WTC11 (cell line): ENCODE measurements around the gene AGFG2. TPM values are rescaled to one million over a fixed set of nuclear protein-coding genes. Genes with fewer than 3 reads are reported as not detected.

ENCODE experiments used
- ATAC-seq: fragments of 200-7000 bp; cut with Tn5 transposase; 2 replicates; pipeline ENCODE4 v1.10.0; 2021; ENCODE audit warnings: mild to moderate bottlenecking, moderate library complexity
- CTCF ChIA-PET: fragments of 300-600 bp; sonication (Branson Sonifier 250); formaldehyde crosslinking; loops from one replicate; lab custom pipeline; 2021; ENCODE audit warnings: antibody characterized with exemption; lab: Charles Lee
- POLR2A ChIA-PET: fragments of 350-600 bp; sonication (Branson Sonifier 250); formaldehyde crosslinking; loops from one replicate; lab custom pipeline; 2021; ENCODE audit warnings: antibody characterized with exemption; lab: Charles Lee
- DNase-seq: peaks from one replicate; pipeline ENCODE4 v3.0.0; 2021; ENCODE audit warnings: low spot score
- H3K27ac Mint-ChIP-seq: 2 replicates; pipeline ENCODE4 v1.8.0; 2021; ENCODE audit warnings: mixed read lengths
- H3K27me3 Mint-ChIP-seq: 2 replicates; pipeline ENCODE4 v1.8.0; 2021; ENCODE audit warnings: low read depth, mild to moderate bottlenecking, moderate library complexity, mixed read lengths
- H3K36me3 Mint-ChIP-seq: 2 replicates; pipeline ENCODE4 v1.8.0; 2021; ENCODE audit warnings: mixed read lengths
- H3K4me1 Mint-ChIP-seq: 2 replicates; pipeline ENCODE4 v1.8.0; 2022; ENCODE audit warnings: mixed read lengths
- H3K4me3 Mint-ChIP-seq: 2 replicates; pipeline ENCODE4 v1.8.0; 2021; ENCODE audit warnings: mild to moderate bottlenecking, moderate library complexity, mixed read lengths
- H3K9me3 Mint-ChIP-seq: 2 replicates; pipeline ENCODE4 v1.8.0; 2021; ENCODE audit warnings: mixed read lengths
- AFF4 ChIP-seq: sonication (generic); formaldehyde crosslinking; IDR thresholded peaks from 2 replicates; pipeline ENCODE4 v1.8.1; 2023; ENCODE audit warnings: mild to moderate bottlenecking, missing genetic modification reagents, borderline replicate concordance
- ATF1 ChIP-seq: sonication (generic); formaldehyde crosslinking; IDR thresholded peaks from 2 replicates; pipeline ENCODE4 v1.8.1; 2023; ENCODE audit warnings: mild to moderate bottlenecking, moderate library complexity, missing genetic modification reagents
- CBFB ChIP-seq: sonication (generic); formaldehyde crosslinking; IDR thresholded peaks from 2 replicates; pipeline ENCODE4 v1.8.1; 2022; ENCODE audit warnings: mild to moderate bottlenecking, low read depth, missing genetic modification reagents
- ERG ChIP-seq: fragments of 250-450 bp; sonication (Bioruptor Pico); IDR thresholded peaks from 2 replicates; pipeline ENCODE4 v1.8.0; 2021; ENCODE audit warnings: mild to moderate bottlenecking
- GABPB1 ChIP-seq: sonication (generic); formaldehyde crosslinking; IDR thresholded peaks from 2 replicates; pipeline ENCODE4 v1.8.1; 2023; ENCODE audit warnings: mild to moderate bottlenecking, missing genetic modification reagents
- JUN ChIP-seq: sonication (generic); formaldehyde crosslinking; IDR thresholded peaks from 2 replicates; pipeline ENCODE4 v1.8.0; 2023; ENCODE audit warnings: mild to moderate bottlenecking, missing genetic modification reagents
- NFE2L1 ChIP-seq: sonication (generic); formaldehyde crosslinking; IDR thresholded peaks from 2 replicates; pipeline ENCODE4 v1.8.1; 2023; ENCODE audit warnings: missing genetic modification reagents
- NFYB ChIP-seq: sonication (generic); formaldehyde crosslinking; conservative IDR thresholded peaks from 2 replicates; pipeline ENCODE4 v1.8.0; 2022; ENCODE audit warnings: low read depth, missing genetic modification reagents
- RELA ChIP-seq: sonication (generic); formaldehyde crosslinking; IDR thresholded peaks from 2 replicates; pipeline ENCODE4 v1.8.1; 2022; ENCODE audit warnings: missing genetic modification reagents, mild to moderate bottlenecking, borderline replicate concordance
- SP1 ChIP-seq: sonication (generic); formaldehyde crosslinking; conservative IDR thresholded peaks from 2 replicates; pipeline ENCODE4 v1.8.1; 2022; ENCODE audit warnings: missing genetic modification reagents
- STAT6 ChIP-seq: sonication (generic); formaldehyde crosslinking; conservative IDR thresholded peaks from 2 replicates; pipeline ENCODE4 v1.8.1; 2023; ENCODE audit warnings: mild to moderate bottlenecking, low read depth, missing genetic modification reagents, moderate library complexity
- ZBTB21 ChIP-seq: sonication (generic); formaldehyde crosslinking; IDR thresholded peaks from 2 replicates; pipeline ENCODE4 v1.8.1; 2023; ENCODE audit warnings: mild to moderate bottlenecking, missing genetic modification reagents, borderline replicate concordance
- ZNF138 ChIP-seq: sonication (generic); formaldehyde crosslinking; conservative IDR thresholded peaks from 2 replicates; pipeline ENCODE4 v1.8.1; 2022; ENCODE audit warnings: mild to moderate bottlenecking, moderate library complexity, missing genetic modification reagents
- ZNF219 ChIP-seq: sonication (generic); formaldehyde crosslinking; IDR thresholded peaks from 2 replicates; pipeline ENCODE4 v1.8.0; 2023; ENCODE audit warnings: missing genetic modification reagents, mild to moderate bottlenecking, borderline replicate concordance
- ZNF396 ChIP-seq: fragments of 250-450 bp; sonication (Bioruptor Pico); IDR thresholded peaks from 2 replicates; pipeline ENCODE4 v1.8.0; 2021; ENCODE audit warnings: mild to moderate bottlenecking, moderate library complexity, borderline replicate concordance
- total RNA-seq: library from RNA; stranded (reverse); gene quantifications from 3 replicates; pipeline ENCODE4 v1.2.3, GENCODE V29; 2021
- TF ChIP-seq, protein P1 (sequence below): fragments of 250-450 bp; sonication (Bioruptor Pico); conservative IDR thresholded peaks from 2 replicates; pipeline ENCODE4 v1.9.0; 2021; ENCODE audit warnings: mild to moderate bottlenecking
- TF ChIP-seq, protein P2 (sequence below): fragments of 250-450 bp; sonication (Bioruptor Pico); IDR thresholded peaks from 2 replicates; pipeline ENCODE4 v1.9.0; 2021; ENCODE audit warnings: mild to moderate bottlenecking, borderline replicate concordance
- TF ChIP-seq, protein P3 (sequence below): sonication (generic); formaldehyde crosslinking; IDR thresholded peaks from 2 replicates; pipeline ENCODE4 v1.8.1; 2022; ENCODE audit warnings: mild to moderate bottlenecking, moderate library complexity, missing genetic modification reagents

Gene AGFG2
- total RNA-seq, 1 experiment from 2014 or later, result 6.4 TPM

DNA sequence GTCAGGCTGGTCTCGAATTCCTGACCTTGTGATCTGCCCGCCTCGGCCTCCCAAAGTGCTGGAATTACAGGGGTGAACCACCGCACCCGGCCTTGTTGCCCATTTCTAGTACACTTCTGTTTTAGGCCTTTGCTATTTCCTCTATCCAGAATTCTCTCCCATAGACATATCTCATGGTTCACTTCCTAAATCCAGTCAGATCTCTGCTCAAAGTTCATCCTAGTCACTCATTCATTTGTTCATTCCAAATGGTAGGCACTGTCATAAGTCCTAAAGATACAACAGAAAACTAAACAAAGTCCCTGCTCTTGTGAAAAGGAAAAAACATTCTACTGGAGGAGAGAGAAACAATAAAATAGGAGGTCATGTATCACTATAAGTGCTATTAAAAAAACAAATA lies 71.0 kb downstream of the AGFG2 start:
- H3K4me1 Mint-ChIP-seq, result peaks cover 17% of the 10 kb centered on the region
- TF ChIP-seq, protein P1, sequence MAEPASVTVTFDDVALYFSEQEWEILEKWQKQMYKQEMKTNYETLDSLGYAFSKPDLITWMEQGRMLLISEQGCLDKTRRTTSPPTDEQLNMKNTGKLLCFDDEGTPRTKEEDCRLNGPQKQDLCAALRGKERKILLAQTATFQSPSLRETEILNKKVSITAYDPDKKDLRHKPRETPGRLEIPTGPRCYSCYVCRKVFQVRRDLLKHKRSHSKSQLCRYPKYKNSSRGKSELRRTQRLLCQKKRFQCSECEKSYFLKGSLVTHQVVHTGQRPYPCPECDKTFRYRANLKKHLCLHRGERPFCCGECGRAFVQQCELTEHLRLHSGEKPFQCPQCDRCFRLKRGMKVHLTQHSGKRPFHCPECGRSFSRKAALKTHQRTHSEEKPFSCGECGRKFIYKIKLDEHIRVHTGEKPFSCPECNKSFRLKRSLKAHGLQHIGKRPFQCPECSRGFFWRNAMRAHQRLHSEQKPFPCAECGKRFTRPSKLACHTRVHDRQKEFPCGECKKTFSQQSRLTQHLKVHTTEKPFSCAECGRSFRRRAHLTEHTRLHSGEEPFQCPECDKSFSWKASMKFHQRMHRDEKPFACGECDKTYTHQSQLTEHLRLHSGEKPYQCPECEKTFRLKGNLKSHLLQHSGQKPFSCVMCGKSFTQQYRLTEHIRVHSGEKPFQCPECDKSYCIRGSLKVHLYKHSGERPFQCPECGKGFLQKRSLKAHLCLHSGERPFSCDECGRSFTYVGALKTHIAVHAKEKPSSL (CRISPR knock-in tag), result no peak
- TF ChIP-seq, protein P2, sequence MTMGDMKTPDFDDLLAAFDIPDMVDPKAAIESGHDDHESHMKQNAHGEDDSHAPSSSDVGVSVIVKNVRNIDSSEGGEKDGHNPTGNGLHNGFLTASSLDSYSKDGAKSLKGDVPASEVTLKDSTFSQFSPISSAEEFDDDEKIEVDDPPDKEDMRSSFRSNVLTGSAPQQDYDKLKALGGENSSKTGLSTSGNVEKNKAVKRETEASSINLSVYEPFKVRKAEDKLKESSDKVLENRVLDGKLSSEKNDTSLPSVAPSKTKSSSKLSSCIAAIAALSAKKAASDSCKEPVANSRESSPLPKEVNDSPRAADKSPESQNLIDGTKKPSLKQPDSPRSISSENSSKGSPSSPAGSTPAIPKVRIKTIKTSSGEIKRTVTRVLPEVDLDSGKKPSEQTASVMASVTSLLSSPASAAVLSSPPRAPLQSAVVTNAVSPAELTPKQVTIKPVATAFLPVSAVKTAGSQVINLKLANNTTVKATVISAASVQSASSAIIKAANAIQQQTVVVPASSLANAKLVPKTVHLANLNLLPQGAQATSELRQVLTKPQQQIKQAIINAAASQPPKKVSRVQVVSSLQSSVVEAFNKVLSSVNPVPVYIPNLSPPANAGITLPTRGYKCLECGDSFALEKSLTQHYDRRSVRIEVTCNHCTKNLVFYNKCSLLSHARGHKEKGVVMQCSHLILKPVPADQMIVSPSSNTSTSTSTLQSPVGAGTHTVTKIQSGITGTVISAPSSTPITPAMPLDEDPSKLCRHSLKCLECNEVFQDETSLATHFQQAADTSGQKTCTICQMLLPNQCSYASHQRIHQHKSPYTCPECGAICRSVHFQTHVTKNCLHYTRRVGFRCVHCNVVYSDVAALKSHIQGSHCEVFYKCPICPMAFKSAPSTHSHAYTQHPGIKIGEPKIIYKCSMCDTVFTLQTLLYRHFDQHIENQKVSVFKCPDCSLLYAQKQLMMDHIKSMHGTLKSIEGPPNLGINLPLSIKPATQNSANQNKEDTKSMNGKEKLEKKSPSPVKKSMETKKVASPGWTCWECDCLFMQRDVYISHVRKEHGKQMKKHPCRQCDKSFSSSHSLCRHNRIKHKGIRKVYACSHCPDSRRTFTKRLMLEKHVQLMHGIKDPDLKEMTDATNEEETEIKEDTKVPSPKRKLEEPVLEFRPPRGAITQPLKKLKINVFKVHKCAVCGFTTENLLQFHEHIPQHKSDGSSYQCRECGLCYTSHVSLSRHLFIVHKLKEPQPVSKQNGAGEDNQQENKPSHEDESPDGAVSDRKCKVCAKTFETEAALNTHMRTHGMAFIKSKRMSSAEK (CRISPR knock-in tag), result no peak
- TF ChIP-seq NFYB (CRISPR knock-in tag) (no peak), CBFB (CRISPR knock-in tag) (no peak), RELA (no peak), SP1 (CRISPR knock-in tag) (no peak), ZNF138 (no peak)
- TF ChIP-seq, protein P3, sequence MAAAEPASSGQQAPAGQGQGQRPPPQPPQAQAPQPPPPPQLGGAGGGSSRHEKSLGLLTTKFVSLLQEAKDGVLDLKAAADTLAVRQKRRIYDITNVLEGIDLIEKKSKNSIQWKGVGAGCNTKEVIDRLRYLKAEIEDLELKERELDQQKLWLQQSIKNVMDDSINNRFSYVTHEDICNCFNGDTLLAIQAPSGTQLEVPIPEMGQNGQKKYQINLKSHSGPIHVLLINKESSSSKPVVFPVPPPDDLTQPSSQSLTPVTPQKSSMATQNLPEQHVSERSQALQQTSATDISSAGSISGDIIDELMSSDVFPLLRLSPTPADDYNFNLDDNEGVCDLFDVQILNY, result no peak
- ATAC-seq (no peak), DNase-seq (no peak)
- CTCF ChIA-PET, result interaction anchor here (0.7 to 3.8 kb wide), 3 partner anchors 22 to 81 kb away, joined by 4 to 35 read pairs (median 4); no protein-coding TSS in a partner anchor
- H3K4me3 Mint-ChIP-seq, result no peak overlapping the region
- peak overlapping the region; percentile 7; the same call in 1 of the 2 replicates for H3K27ac Mint-ChIP-seq
- H3K9me3 Mint-ChIP-seq, result no peaks in the 10 kb centered on the region
- POLR2A ChIA-PET, result no interaction called here
- peaks cover 12% of the 10 kb centered on the region for H3K36me3 Mint-ChIP-seq
- H3K27me3 Mint-ChIP-seq, result peaks cover 13% of the 10 kb centered on the region

GRCh38 chr7:100611983-100612729 lies 73.2 kb downstream of the AGFG2 start, which contains the start of gene MOSPD3:
MOSPD3 (plus strand) TSS chr7:100612540; CDS start chr7:100612792, 252 bp downstream.
- ChIA-PET POLR2A (interaction anchor here (0.5 to 2.1 kb wide), 18 partner anchors 9 to 277 kb away, joined by 3 to 22 read pairs (median 5); partner anchors contain the start of genes FBXO24, GNB2, LRCH4 and PCOLCE), CTCF (interaction anchor here (0.6 to 3.8 kb wide), 44 partner anchors 9 to 240 kb away, joined by 3 to 37 read pairs (median 5); partner anchors contain the start of genes ACTL6B, AGFG2, FBXO24 and GIGYF1)
- no peaks in the 10 kb centered on the region; the same call in 1 of the 2 replicates for H3K27me3 Mint-ChIP-seq
- peaks cover 10% of the 10 kb centered on the region for H3K36me3 Mint-ChIP-seq
- peak; percentile 93 for ATAC-seq
- peaks cover 6% of the 10 kb centered on the region; the same call in 1 of the 2 replicates for H3K4me1 Mint-ChIP-seq
- peak; percentile 99 for DNase-seq
- H3K27ac Mint-ChIP-seq, result peak within 1 kb of the TSS; percentile 100
- H3K9me3 Mint-ChIP-seq, result no peaks in the 10 kb centered on the region
- peak within 1 kb of the TSS; percentile 94 for H3K4me3 Mint-ChIP-seq
- TF ChIP-seq ZBTB21 (CRISPR knock-in tag) (no peak), JUN (CRISPR knock-in tag) (no peak), ERG (CRISPR knock-in tag) (no peak), STAT6 (CRISPR knock-in tag) (no peak), ZNF396 (CRISPR knock-in tag) (no peak), GABPB1 (CRISPR knock-in tag) (no peak), ATF1 (CRISPR knock-in tag) (no peak), AFF4 (CRISPR knock-in tag) (no peak), NFE2L1 (no peak), ZNF219 (CRISPR knock-in tag) (no peak)
